Ishikawa (cell line): ENCODE data around the gene TNFSF10.
A peak's percentile ranks its signal among the peaks of the same experiment; 100 is the strongest.

ENCODE experiments used
- CEBPB ChIP-seq: IDR thresholded peaks from 2 replicates; pipeline ENCODE4 v1.6.1; 2012
- CREB1 ChIP-seq: IDR thresholded peaks from 2 replicates; pipeline ENCODE4 v1.6.1; 2012; ENCODE audit warnings: low read depth
- EGR1 ChIP-seq: IDR thresholded peaks from 2 replicates; pipeline ENCODE4 v1.6.1; 2012
- EP300 ChIP-seq: IDR thresholded peaks from 2 replicates; pipeline ENCODE4 v1.6.1; 2012; ENCODE audit warnings: borderline replicate concordance
- FOXM1 ChIP-seq: IDR thresholded peaks from 2 replicates; pipeline ENCODE4 v1.6.1; 2012; ENCODE audit warnings: low read depth, borderline replicate concordance
- RAD21 ChIP-seq: IDR thresholded peaks from 2 replicates; pipeline ENCODE4 v1.6.1; 2012; ENCODE audit warnings: low read depth
- TAF1 ChIP-seq: IDR thresholded peaks from 2 replicates; pipeline ENCODE4 v1.6.1; 2012; ENCODE audit warnings: low read depth, mild to moderate bottlenecking
- TCF12 ChIP-seq: IDR thresholded peaks from 2 replicates; pipeline ENCODE4 v1.6.1; 2012; ENCODE audit warnings: low read depth
- TEAD4 ChIP-seq: IDR thresholded peaks from 2 replicates; pipeline ENCODE4 v1.6.1; 2012
- YY1 ChIP-seq: IDR thresholded peaks from 2 replicates; pipeline ENCODE4 v1.6.1; 2012; ENCODE audit warnings: low read depth
- ZBTB7A ChIP-seq: IDR thresholded peaks from 2 replicates; pipeline ENCODE4 v1.6.1; 2012; ENCODE audit warnings: low read depth
- TF ChIP-seq, protein P1 (sequence below): IDR thresholded peaks from 2 replicates; pipeline ENCODE4 v1.6.1; 2012
- TF ChIP-seq, protein P2 (sequence below): IDR thresholded peaks from 2 replicates; pipeline ENCODE4 v1.6.1; 2012
- TF ChIP-seq, protein P3 (sequence below): IDR thresholded peaks from 2 replicates; pipeline ENCODE4 v1.6.1; 2012; ENCODE audit warnings: low read depth, mild to moderate bottlenecking

TNFSF10 gene

DNA sequence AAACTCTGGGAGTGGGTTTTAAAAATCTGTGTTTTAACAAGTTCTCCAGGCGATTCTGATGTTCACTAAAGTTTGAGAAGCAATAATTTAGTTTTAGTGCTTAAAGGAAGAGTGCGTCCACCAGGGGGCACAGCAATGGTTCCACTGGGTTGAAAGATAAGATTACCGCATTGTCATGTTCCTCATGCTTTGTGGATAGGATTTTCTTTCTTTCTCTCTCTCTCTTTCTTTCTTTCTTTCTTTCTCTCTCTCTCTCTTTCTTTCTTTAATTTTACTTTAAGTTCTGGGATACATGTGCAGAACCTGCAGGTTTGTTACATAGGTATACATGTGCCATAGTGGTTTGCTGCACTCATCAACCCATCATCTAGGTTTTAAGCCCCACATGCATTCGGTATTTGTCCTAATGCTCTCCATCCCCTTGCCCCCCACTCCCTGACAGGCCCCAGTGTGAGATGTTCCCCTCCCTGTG is 33.0 kb downstream of the TNFSF10 start:
- peak; percentile 88 for TF ChIP-seq RAD21

DNA sequence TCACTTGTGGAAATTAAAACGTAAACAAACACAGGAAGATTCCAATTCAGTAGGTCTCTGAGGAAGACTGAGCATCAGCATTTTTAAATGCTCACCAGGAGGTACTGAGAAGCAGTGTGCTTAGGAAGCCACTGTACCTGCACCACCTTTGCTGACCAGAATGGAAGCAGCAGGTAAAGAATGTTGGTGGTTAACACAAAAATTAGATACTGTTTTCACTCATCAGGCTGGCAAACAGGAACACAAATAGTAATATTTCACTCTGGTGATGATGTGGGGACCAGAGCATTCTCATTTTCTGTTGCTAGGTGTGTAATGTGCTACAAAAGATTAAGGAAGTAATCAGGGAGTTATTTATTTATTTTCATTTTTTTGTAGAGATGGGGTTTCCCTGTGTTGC is 45.1 kb downstream of the TNFSF10 start:
- no peak for TF ChIP-seq RAD21
- no peak for TF ChIP-seq TAF1
- TF ChIP-seq CEBPB, result no peak
- TF ChIP-seq EGR1, result no peak
- TF ChIP-seq, protein P1, sequence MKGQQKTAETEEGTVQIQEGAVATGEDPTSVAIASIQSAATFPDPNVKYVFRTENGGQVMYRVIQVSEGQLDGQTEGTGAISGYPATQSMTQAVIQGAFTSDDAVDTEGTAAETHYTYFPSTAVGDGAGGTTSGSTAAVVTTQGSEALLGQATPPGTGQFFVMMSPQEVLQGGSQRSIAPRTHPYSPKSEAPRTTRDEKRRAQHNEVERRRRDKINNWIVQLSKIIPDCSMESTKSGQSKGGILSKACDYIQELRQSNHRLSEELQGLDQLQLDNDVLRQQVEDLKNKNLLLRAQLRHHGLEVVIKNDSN, result no peak
- no peak for TF ChIP-seq TEAD4
- TF ChIP-seq ZBTB7A, result no peak
- TF ChIP-seq, protein P2, sequence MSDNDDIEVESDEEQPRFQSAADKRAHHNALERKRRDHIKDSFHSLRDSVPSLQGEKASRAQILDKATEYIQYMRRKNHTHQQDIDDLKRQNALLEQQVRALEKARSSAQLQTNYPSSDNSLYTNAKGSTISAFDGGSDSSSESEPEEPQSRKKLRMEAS, result no peak
- no peak for TF ChIP-seq CREB1
- TF ChIP-seq YY1, result no peak
- no peak for TF ChIP-seq EP300
- TF ChIP-seq FOXM1, result no peak
- TF ChIP-seq, protein P3, sequence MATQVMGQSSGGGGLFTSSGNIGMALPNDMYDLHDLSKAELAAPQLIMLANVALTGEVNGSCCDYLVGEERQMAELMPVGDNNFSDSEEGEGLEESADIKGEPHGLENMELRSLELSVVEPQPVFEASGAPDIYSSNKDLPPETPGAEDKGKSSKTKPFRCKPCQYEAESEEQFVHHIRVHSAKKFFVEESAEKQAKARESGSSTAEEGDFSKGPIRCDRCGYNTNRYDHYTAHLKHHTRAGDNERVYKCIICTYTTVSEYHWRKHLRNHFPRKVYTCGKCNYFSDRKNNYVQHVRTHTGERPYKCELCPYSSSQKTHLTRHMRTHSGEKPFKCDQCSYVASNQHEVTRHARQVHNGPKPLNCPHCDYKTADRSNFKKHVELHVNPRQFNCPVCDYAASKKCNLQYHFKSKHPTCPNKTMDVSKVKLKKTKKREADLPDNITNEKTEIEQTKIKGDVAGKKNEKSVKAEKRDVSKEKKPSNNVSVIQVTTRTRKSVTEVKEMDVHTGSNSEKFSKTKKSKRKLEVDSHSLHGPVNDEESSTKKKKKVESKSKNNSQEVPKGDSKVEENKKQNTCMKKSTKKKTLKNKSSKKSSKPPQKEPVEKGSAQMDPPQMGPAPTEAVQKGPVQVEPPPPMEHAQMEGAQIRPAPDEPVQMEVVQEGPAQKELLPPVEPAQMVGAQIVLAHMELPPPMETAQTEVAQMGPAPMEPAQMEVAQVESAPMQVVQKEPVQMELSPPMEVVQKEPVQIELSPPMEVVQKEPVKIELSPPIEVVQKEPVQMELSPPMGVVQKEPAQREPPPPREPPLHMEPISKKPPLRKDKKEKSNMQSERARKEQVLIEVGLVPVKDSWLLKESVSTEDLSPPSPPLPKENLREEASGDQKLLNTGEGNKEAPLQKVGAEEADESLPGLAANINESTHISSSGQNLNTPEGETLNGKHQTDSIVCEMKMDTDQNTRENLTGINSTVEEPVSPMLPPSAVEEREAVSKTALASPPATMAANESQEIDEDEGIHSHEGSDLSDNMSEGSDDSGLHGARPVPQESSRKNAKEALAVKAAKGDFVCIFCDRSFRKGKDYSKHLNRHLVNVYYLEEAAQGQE, result no peak

DNA sequence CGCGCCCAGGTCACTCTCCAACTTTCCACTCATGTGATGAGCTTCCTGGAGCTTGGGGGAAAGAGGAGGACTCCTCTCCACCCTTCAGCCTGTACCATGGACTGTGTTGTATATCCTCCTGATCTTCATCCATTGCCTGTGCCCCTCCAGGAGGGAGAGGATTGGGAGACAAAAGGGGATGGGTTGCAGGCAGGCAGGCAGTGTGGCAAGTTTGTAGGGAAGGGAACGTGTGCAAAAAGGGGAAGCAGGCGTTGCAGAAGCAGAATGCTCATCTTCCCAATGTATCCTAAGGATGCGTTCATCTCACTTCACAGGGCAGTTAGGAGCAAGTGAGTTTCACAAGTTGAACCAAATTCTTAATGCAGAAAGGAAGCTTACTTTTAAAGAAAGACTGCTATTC is 46.9 kb downstream of the TNFSF10 start:
- TF ChIP-seq CREB1 (no peak), CEBPB (no peak), YY1 (no peak), FOXM1 (no peak), TAF1 (no peak), EP300 (no peak), TEAD4 (no peak), ZBTB7A (no peak)
- TF ChIP-seq, protein P2, result no peak
- TF ChIP-seq, protein P1, result no peak
- TF ChIP-seq, protein P3, result no peak

DNA sequence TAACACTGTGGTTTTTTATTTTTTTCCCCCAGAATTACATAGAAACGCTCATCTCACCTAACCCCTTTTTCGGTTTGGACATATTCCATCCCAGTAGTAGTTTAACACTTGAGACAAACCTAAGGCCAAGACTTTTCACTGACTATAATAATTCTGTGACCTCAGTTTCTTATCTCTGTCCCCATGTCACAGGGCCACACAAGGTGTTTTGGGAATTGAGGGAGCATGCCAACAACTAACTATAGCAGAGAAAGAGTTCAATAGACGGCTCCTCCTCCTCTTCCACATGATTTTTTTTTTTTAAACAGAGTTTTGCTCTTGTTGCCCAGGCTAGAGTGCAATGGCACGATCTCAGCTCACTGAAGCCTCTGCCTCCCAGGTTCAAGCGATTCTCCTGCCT is 47.5 kb downstream of the TNFSF10 start:
- TF ChIP-seq EGR1 (no peak), CREB1 (no peak), ZBTB7A (no peak), CEBPB (no peak), RAD21 (no peak), FOXM1 (no peak), EP300 (no peak), TCF12 (no peak), TEAD4 (no peak), YY1 (no peak)
- TF ChIP-seq, protein P3, result no peak
- TF ChIP-seq, protein P1, result no peak
- TF ChIP-seq, protein P2, result no peak
